Loucy (cell line): Measurements from ENCODE around the gene RHBDL3.

Source experiments
- H2AFZ ChIP-seq: fragments of 200-600 bp; sonication (generic); 2 replicates; pipeline ENCODE4 v1.6.0; 2016; ENCODE audit warnings: antibody characterized with exemption, mild to moderate bottlenecking, low read length, moderate library complexity
- H3F3A ChIP-seq: fragments of 200-600 bp; 2 replicates; pipeline ENCODE4 v1.6.0; 2016; ENCODE audit warnings: antibody characterized with exemption, low read depth, mild to moderate bottlenecking
- H3K27me3 ChIP-seq: fragments of 200-600 bp; sonication (generic); 2 replicates; pipeline ENCODE4 v1.6.1; 2014; ENCODE audit warnings: low read length, mild to moderate bottlenecking; ENCODE audit not compliant: insufficient read depth, poor library complexity, severe bottlenecking
- H3K36me3 ChIP-seq: fragments of 200-600 bp; sonication (generic); 2 replicates; pipeline ENCODE4 v1.6.1; 2016; ENCODE audit warnings: low read length; ENCODE audit not compliant: insufficient read depth
- H3K4me1 ChIP-seq: fragments of 200-600 bp; sonication (generic); 2 replicates; pipeline ENCODE4 v1.5.1; 2014; ENCODE audit warnings: low read length, mild to moderate bottlenecking; ENCODE audit not compliant: insufficient read depth, poor library complexity, severe bottlenecking
- H3K4me2 ChIP-seq: fragments of 200-600 bp; sonication (generic); 2 replicates; pipeline ENCODE4 v1.6.0; 2014; ENCODE audit warnings: antibody characterized with exemption, low read length, low read depth, mild to moderate bottlenecking; ENCODE audit not compliant: poor library complexity, severe bottlenecking
- H3K4me3 ChIP-seq: fragments of 200-600 bp; sonication (generic); 2 replicates; pipeline ENCODE4 v1.5.1; 2014; ENCODE audit warnings: low read length, mild to moderate bottlenecking, mixed read lengths; ENCODE audit not compliant: poor library complexity, severe bottlenecking
- H3K79me2 ChIP-seq: fragments of 200-600 bp; sonication (generic); 2 replicates; pipeline ENCODE4 v1.6.1; 2014; ENCODE audit warnings: low read length; ENCODE audit not compliant: insufficient read depth
- H3K9ac ChIP-seq: fragments of 200-600 bp; sonication (generic); 2 replicates; pipeline ENCODE4 v1.6.0; 2014; ENCODE audit warnings: mild to moderate bottlenecking, low read depth, low read length, moderate library complexity; ENCODE audit not compliant: poor library complexity, severe bottlenecking
- H3K9me2 ChIP-seq: fragments of 200-600 bp; sonication (generic); replicated peaks from 2 replicates; pipeline ENCODE4 v1.6.1; 2016; ENCODE audit warnings: low read depth, low read length, mixed read lengths
- H3K9me3 ChIP-seq: fragments of 200-600 bp; sonication (generic); 2 replicates; pipeline ENCODE4 v1.6.1; 2014; ENCODE audit warnings: mild to moderate bottlenecking, antibody characterized with exemption, low read length, low read depth; ENCODE audit not compliant: insufficient read depth
- H4K20me1 ChIP-seq: fragments of 200-600 bp; sonication (generic); 2 replicates; pipeline ENCODE4 v1.6.0; 2014; ENCODE audit warnings: antibody characterized with exemption, low read length, mild to moderate bottlenecking; ENCODE audit not compliant: insufficient read depth, poor library complexity, severe bottlenecking
- CTCF ChIP-seq: fragments of 200-600 bp; sonication (generic); conservative IDR thresholded peaks from 2 replicates; pipeline ENCODE4 v1.5.1; 2014; ENCODE audit warnings: mild to moderate bottlenecking, antibody characterized with exemption, low read length
- EZH2phosphoT487 ChIP-seq: fragments of 200-600 bp; IDR thresholded peaks from 2 replicates; pipeline ENCODE4 v1.6.1; 2018; ENCODE audit warnings: antibody characterized with exemption, mild to moderate bottlenecking, moderate library complexity, borderline replicate concordance

The RHBDL3 gene

GRCh38 chr17:32281011-32281451, 15.4 kb downstream of the RHBDL3 start:
- Histone ChIP-seq H3K9ac (no peak overlapping the region), H3K36me3 (no peaks in the 10 kb centered on the region), H3K27me3 (no peaks in the 10 kb centered on the region), H3K9me2 (no peaks in the 10 kb centered on the region), H3K4me1 (no peaks in the 10 kb centered on the region), H3K4me2 (no peak overlapping the region), H3K79me2 (no peaks in the 10 kb centered on the region), H4K20me1 (no peaks in the 10 kb centered on the region), H3K4me3 (no peak overlapping the region), H3K9me3 (no peaks in the 10 kb centered on the region), H3F3A (no peaks in the 10 kb centered on the region), H2AFZ (no peak overlapping the region)
- TF ChIP-seq CTCF (no peak), EZH2phosphoT487 (no peak)

GRCh38 chr17:32283745-32284201, 18.1 kb downstream of the RHBDL3 start:
- Histone ChIP-seq H3K79me2 (no peaks in the 10 kb centered on the region), H3K36me3 (no peaks in the 10 kb centered on the region), H4K20me1 (no peaks in the 10 kb centered on the region), H3K4me2 (no peak overlapping the region), H3K27me3 (no peaks in the 10 kb centered on the region), H3K4me1 (no peaks in the 10 kb centered on the region), H2AFZ (no peak overlapping the region), H3K9me2 (no peaks in the 10 kb centered on the region), H3K9me3 (no peaks in the 10 kb centered on the region), H3F3A (no peaks in the 10 kb centered on the region), H3K4me3 (no peak overlapping the region), H3K9ac (no peak overlapping the region)
- no peak for TF ChIP-seq EZH2phosphoT487
- no peak for TF ChIP-seq CTCF

- TF ChIP-seq CTCF (no peak), EZH2phosphoT487 (no peak)
- Histone ChIP-seq H3K4me3 (no peak overlapping the region), H3K79me2 (no peaks in the 10 kb centered on the region), H3K9ac (no peak overlapping the region), H3K9me2 (no peaks in the 10 kb centered on the region), H3K36me3 (no peaks in the 10 kb centered on the region), H3F3A (no peaks in the 10 kb centered on the region), H3K4me2 (no peak overlapping the region), H3K27me3 (no peaks in the 10 kb centered on the region), H3K9me3 (no peaks in the 10 kb centered on the region), H4K20me1 (no peaks in the 10 kb centered on the region), H2AFZ (no peak overlapping the region), H3K4me1 (no peaks in the 10 kb centered on the region)
Measured at GRCh38 chr17:32285306-32285705, 19.7 kb downstream of the RHBDL3 start.
